ENCODE results near the gene MSN. TPM values are rescaled to one million over a fixed set of nuclear protein-coding genes. Genes with fewer than 3 reads are reported as not detected.
A peak's percentile ranks its signal among the peaks of the same experiment; 100 is the strongest.
"Not testable (repeated sequence)": the region's sequence is repeated elsewhere in the genome, so short reads cannot be mapped to it uniquely, and the experiment has no call there.

MSN gene
- total and polyA plus RNA-seq, 2 of the 13 experiments (the other 11 are each of a cell fraction or from before 2014, with no cell fraction given) = 0.15 TPM; not detected in 1

- TF ChIP-seq ZNF446 (CRISPR knock-in tag; IDR thresholded peaks at IDR 0.05) (no peak), ZNF556 (CRISPR knock-in tag; IDR thresholded peaks at IDR 0.05; ENCODE audit: borderline replicate concordance) (no peak), MAX (IDR thresholded peaks at IDR 0.05) (no peak)
These were observed at the start of gene MSN (continued) for GRCh38 chrX:65667503-65668376.

- FAIRE-seq; in situ Hi-C loops (cut with HindIII; ENCODE audit: extremely low pct_ligation_motif_present, low pct_unique_long_range_greater_than_20kb); BruUV-seq (replicated peaks): not testable (repeated sequence)
These were observed 47.3 kb upstream of the MSN start for GRCh38 chrX:65620096-65620705.

More at GRCh38 chrX:65620096-65620705, 47.3 kb upstream of the MSN start:
- H3K79me2 ChIP-seq (ENCODE audit: insufficient read depth, low read length); H2AFZ ChIP-seq (ENCODE audit: low read length); H3K4me3 ChIP-seq (replicated peaks in 1 of 3; ENCODE audit: insufficient read depth in 1 of 3, low read depth in 2 of 3, low read length in 3 of 3); H3K4me2 ChIP-seq (ENCODE audit: low read depth, low read length); CTCF ChIA-PET (ENCODE audit: low intra/inter-chr PET ratio, low total read pairs); DNase-seq (ENCODE audit: low spot score); POLR2A ChIA-PET; H3K9me3 ChIP-seq (ENCODE audit: low read length); H3K36me3 ChIP-seq (replicated peaks in 1 of 2; ENCODE audit: control insufficient read depth in 1 of 2, insufficient read depth in 2 of 2, low read length in 2 of 2); H3K9ac ChIP-seq (ENCODE audit: insufficient read depth, low read depth, low read length); ATAC-seq; H4K20me1 ChIP-seq (ENCODE audit: insufficient read depth, low read length); intact Hi-C loops (cut with micrococcal nuclease; ENCODE audit: unreplicated experiment); H3K4me1 ChIP-seq (ENCODE audit: insufficient read depth, low read length); H3K27ac ChIP-seq (ENCODE audit: extremely low read length, insufficient read depth, low read length); H3K27me3 ChIP-seq (ENCODE audit: control insufficient read depth in 1 of 2, insufficient read depth in 2 of 2, low read length in 2 of 2); TF ChIP-seq FOXA1 (IDR thresholded peaks at IDR 0.05): not testable (repeated sequence)
- TF ChIP-seq FOXA1 (CRISPR knock-in tag; IDR thresholded peaks at IDR 0.05) (peak; percentile 56), ZNF281 (CRISPR knock-in tag; IDR thresholded peaks at IDR 0.05; ENCODE audit: borderline replicate concordance) (peak; percentile 65; the same call in 1 of the 2 replicates)
- 92% methylated on average over 12 of the region's 33 CpGs for WGBS (ENCODE audit: low lambda C conversion rate)

Measured in HepG2 (cell line).